Stimulated activated CD4-positive, alpha-beta T cell treated with anti-CD3 and anti-CD28 coated beads, Interleukin-1b, Interleukin-23, amount 100 ng/mL, for 1 hour (primary cell): ENCODE results near the gene ITGBL1.

Experiments
- DNase-seq, 2 donors: peaks; one replicate each; pipeline ENCODE4 v3.0.0-alpha.2; 2020; ENCODE audit warnings: low read depth in 2 of 2

ITGBL1 gene

DNA sequence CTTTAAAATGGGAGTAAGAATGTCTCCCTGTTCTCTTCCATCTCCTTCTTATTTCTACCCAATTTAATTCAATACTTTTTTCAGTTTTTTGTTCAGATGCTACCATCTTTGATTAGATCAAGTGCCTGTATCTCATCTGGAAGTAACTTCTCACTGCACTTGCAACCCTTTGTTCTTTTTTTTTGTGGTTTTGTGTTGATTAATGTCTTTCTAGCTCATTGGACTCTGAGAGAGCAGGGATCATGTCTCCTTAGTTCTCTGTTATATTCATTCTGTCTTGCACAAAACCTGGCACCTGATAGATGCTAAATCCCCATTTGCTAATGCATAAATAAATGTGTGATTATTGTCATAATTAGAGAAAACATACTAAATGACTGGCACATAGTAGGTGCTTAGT, 834 bp upstream of the ITGBL1 start:
- DNase-seq, result no peak

DNA sequence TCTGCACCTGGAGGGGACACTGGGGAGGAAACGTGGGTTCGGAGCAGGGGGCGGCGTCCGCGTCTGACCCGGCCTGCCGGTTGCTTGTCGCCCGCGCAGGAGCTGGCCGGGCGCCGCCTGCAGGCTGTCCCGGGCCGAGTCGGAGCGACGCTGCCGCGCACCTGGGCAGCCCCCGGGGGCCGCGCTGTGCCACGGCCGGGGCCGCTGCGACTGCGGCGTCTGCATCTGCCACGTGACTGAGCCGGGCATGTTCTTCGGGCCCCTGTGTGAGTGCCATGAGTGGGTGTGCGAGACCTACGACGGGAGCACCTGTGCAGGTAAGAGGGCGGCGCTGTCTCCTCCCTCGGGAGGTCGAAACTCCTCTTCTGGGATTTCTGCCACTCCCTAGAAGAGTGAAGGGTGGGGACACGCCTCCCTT, 1.3 kb downstream of the ITGBL1 start:
- DNase-seq, result no peak

DNA sequence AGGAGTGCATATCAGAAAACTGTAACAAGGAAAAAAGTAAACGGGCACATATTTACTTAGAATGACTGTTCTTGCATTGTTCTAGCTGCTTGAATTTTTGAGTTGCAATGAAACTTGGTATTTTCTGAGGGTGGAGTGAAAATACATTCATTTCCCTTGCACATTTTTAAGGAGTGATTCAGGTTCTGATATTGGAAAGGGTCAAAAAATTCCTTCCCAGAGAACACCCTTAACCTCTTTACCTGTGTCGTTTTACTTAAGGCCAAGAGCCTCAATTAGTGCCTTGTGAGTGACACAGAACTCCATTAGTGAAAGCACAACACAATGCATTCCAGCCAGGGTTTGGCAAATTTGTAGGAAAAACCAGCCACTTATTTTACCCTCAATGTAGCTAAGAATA, 2.3 kb downstream of the ITGBL1 start:
- DNase-seq, result no peak

DNA sequence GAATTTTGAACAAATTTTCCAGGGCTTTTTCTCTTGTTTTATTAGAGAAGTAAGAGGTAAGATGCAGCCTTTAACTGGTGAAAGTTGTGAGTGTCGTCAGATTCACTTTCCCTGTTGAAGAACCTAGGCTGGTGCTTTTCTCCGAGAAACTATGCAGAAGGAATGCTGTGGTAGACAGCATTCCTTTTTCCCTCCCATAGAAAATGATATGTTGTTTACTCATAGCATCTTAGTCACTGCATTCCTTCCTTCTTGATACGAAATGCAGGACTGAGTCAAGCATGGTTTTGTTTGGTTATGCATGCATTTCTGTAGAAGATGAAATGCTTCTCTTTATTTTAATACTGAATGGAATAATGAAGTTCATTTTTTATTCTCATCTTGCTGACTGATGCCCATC, 3.4 kb downstream of the ITGBL1 start:
- DNase-seq, result no peak

DNA sequence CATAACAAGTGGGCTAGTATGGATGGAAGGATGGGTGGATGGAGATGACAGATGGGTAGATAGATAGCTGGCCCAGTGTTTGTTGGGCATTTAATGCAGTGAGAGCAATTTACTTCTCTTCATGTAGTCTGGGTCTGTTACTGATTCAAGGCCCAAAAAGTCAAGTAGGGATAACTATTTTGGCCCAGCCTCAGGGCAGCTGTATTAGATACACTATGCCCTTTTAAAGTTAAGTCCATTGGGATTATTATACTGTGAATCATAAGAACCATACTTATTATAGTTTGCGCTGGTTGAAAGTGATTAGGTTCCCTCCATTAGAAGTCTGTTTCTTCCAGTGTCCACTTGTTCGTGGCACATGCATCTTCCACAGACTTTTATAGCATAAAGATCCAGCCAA, 4.7 kb downstream of the ITGBL1 start:
- DNase-seq, result no peak

DNA sequence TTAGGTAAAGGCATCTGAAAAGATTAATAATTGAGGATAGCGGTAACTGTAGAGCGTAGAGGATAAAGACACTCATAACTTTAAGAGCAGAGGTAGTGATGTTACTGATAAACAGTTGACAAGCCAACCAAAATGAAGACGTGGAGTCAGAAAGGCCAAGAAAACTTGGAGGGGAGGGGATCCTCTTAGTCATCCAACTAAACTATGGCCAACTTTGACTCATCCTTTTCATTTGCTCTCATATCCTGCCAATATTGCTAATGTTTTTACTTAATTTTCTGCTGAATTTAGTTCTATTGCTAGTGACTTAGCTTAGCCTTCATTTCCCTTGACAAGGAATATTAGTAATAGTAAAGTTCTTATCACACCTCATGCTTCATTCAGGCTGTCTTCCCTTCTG, 13.4 kb downstream of the ITGBL1 start:
- no peak for DNase-seq

DNA sequence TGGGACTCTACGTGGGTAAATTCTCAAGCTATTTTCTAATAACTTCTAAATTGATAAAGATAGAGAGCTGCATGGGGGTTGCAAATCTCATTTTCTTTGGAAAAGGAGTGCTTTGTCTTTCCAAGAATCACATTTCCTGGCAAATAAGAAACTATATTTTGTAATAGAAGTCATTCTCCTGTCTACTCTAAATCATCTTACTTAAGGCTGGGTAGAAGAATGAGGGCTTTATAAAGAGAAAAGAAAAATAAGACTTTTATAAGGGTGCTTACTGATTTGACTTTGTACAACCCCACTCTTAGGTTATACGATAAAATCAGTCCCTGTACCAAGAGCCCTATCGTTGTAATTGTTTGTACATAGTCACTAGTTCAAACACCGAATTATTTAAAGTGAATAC, 14.9 kb downstream of the ITGBL1 start:
- no peak for DNase-seq

DNA sequence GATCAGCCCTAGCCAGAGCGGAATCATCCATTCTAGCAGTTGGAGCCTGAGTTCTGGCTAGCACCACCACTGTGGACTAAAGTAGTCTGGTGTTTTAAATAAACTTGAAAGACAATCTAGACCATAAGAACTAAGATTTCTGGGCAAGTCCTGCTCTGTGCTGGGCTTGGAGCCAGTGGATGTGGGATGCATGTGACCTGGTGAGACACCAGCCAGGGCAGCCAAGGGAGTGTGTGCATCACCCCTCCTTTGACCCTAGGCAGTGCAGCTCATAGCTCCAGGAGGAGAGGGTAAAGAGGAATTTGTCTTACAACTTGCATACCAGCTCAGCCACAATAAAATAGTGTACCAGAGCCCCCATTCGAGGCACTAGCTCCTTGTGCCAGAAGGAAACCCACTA, 21.0 kb downstream of the ITGBL1 start:
- DNase-seq, result no peak

DNA sequence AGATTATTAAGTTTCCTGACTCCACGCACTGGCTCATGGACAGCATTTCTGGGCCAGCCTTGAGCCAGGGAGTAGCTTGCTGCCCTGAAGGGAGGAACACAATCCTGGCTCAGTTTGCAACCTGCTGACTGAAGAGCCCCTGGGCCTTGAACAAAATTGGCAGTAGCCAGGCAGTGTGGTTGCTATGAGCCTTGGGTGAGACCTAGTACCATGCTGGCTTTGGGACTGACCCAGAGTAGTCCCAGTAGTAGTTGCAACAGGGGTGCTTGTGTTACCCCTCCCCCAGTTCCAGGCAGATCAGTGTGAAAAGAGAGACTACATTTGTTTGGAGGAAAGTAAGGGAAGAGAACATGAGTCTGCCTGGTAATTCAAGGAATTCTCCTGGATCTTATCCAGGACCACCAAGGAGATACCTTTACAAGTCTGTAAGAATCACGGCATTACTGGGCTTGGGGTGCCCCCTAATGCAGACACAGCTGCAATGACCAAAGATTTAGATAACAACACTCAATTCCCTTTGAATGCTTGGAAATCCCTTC, 22.0 kb downstream of the ITGBL1 start:
- DNase-seq, result no peak

DNA sequence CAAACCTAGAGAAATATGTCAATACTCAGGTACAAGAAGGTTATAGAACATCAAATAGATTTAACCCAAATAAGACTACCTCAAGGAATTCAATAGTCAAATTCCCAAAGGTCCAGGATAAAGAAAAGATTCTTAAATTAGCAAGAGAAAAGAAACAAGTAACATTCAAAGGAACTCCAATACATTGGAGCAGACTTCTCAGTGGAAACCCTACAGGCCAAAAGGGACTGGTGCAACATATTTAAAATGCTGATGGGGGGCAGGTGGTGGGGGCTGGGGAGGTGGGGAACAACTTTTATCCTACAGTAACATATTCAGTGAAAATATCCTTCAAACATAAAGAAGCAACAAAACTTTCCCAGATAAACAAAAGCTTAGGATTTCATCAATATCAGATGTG, 23.1 kb downstream of the ITGBL1 start:
- no peak for DNase-seq

DNA sequence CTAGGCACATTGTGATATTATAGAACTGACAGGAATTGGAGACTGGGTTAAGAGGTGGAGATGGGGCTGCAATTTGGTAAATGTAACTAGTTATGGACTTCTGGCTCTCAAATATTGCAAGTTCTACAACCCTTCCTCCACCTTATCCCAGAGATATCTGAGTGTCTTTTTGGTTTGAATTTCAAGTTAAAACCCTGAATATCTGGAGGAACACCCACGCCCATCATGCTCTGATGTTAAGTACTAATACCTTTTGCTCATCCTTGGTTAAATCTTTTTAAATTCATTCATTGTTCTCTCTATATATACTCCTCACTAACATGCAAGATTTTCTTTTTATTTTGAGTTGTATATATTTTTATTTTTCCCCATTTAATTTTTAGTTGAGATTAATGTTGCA, 28.9 kb downstream of the ITGBL1 start:
- no peak for DNase-seq

DNA sequence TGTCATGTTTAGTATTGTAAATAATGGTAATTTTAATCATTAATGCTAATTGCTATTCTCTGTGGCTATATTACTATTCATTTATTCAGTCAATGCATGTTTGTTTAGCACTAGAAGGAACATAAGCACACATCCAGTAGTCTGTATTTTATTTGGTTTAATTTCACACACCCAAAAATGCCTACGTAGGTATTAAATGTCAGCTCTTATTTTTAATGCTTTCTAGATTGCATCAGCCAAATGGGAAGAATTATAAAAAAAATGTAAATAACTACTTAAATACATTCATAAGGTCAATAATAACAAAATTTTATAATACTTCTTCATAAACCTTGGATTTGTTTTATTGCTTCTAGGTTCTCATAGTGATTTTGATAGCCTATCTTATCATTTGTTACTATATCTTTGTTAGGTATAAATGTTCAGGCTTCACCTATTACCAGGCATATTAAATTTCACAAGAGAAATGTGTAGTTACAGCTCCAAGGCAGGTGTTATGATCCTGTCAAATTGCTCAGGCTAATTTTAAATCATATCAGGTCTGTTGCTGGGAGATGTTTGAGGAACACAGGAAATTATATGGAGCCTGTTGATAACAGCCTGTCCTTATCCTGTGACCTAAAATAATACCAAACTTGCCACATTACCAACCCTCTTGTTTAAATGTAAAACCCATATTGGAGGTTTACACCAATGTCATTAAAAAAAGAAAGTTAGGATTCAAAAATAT, 34.4 kb downstream of the ITGBL1 start:
- no peak for DNase-seq

DNA sequence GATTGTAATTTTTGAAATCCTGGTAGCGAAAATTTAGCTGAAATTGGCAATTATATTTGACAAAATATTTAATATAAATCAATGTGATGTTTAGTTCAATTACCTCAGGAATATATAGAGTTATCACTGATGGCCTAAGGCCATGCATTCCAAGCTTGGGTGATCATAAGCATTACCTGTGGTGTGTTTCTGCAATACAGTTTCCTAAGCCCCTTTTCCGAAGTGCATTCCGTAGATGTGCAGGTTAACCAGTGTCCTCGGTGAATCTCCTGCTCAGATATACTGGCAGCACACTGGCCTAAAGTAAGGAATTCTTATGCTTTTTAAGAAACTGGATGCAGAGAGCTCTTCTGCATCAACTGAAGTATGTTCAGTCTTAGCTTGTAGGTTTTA, 35.0 kb downstream of the ITGBL1 start:
- DNase-seq, result no peak

DNA sequence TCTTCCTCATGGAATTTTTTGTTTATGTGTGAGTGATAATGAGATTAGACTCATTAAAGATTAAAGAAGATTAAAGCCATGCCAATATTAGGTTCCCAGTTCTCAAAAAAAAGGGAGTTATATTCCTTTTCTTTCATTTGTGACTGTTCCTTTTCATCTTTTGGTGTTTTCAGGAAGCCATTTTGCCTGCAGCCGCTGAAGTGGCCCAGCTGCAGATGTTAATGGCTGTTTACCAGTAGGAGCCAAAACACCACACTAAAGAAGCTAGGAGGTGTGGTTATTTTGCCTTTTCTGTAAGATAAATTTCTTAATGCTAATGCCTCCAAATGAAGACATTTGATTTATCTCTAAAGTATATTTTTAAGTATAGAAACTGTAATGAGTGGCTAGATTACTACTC, 36.3 kb downstream of the ITGBL1 start:
- no peak for DNase-seq

DNA sequence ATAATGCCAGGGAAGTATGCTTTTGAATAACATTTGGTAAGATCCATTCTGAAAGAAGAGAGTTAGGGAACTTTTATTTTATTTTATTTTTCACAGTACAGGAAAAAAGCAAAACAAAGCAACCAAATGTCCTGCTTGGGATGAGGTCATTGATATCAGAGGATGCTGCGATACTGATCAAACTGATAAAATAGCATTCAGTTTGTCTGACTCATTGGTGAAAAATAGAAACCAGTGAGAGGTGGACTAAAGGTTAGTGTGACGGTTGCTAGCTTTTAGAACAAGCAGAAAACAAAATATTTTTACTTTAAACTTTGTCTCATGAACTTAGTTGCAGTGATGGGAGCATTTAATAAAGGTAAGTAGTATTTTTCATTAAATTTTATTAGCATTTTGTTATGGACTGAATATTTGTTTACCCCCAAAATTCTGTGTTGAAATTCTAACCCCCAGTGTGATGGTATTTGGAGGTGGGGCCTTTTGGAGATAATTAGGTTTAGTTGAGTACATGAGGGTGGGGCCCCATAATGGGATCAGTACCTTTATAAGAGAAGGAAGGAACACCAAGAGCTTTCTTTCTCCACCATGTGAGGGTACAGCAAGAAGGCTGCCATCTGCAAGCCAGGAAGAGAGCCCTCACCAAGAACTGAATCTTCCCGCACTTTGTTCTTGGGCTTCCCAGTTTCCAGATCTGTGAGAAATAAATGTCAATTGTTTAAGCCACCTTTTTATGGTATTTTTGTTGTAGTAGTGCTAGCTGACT, 37.3 kb downstream of the ITGBL1 start:
- DNase-seq, result no peak

DNA sequence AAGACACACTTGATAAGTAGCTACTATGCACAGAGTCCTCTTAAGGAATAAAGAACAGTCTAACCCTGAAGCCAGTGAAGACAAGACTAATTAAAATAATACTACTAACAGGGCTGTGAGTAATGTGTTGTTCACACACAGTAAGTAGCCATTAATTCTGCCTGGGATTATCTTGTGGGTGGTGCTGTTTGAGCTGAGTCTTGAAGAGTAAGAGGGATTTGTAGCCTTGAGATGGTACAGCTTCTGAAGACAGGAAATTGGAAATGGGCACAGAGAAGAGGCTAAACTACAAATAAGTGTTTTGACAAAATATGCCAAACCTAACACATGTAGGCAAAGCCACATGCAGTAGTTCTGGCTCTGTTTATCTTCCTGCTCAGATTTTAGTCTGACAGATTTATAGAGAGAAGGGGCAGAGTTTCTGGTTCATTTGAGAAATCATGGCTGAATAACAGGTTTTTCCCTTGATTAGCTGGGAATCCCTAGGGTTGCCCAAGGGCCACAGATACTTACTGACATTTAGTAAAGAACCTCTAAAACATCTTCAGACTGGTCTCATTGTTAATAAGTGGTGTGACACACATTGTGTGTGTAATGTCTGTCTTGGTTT, 38.0 kb downstream of the ITGBL1 start:
- no peak for DNase-seq

DNA sequence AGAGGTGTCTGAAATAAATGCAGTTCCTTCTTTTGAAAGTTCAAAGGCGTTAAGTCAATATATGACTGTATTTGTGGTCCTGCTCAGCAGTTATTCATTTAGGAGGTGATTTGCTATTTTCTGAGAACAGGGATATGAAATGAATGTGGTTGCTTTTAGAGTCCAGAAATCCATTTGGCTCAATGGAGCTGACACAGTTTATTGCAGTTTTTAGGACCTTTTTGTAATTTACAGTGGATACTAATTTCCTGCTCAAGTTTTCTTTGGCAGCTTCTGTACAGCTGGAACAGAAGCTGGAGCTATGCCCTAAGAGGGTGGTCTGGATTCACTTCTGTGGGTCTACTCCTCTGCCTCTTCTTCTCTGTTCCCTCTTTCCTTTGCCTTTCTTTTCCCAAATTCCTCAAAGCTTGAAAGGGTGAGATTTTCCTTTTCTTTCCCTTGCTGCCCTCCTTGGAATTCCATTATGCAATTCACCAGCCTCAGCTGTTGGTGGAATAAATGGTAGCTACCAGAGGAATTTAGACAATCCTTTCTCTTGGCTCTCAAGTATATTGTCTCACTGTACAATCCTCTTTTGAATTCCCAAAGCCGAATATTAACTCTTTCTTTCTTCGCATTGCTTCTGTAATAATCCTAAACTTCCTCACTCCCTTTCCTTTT, 39.9 kb downstream of the ITGBL1 start:
- no peak for DNase-seq

DNA sequence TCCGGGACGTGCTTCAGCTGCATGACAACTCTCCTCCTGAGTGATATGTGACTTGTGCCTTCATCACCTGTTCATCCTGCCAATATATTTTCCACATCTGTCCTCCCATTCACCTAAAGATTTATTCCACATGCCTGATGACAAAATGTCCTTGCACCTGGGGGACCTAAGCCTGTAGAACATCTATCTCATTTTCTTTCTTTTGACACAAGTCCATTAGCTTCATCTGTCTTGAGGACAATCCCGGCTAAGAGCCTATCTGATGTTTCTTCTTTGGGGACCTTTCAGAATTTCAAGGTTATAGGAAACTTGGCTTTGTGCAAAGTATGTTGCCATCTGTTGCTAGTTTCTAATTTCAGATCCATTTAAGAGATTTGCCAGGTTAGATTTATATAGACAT, 41.1 kb downstream of the ITGBL1 start:
- DNase-seq, result no peak

DNA sequence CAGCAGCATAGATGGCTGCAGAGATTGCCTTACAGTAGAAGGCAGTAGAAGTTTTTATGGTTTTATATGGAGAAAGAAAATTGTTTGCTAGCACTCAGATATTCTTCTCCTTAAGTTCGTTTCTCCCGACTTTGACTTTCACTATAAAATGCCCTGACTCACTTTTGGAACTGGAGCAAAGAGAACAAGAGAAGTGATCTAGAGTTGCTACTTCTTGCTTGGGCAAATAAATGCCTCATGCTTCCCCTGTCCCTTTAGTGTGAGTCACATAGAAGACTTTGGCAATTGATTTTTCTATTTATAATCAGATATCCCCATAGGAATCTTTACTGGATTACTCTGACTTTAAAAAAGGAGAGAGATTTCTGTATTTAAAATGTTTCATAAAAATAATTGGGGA, 46.9 kb downstream of the ITGBL1 start:
- no peak for DNase-seq

DNA sequence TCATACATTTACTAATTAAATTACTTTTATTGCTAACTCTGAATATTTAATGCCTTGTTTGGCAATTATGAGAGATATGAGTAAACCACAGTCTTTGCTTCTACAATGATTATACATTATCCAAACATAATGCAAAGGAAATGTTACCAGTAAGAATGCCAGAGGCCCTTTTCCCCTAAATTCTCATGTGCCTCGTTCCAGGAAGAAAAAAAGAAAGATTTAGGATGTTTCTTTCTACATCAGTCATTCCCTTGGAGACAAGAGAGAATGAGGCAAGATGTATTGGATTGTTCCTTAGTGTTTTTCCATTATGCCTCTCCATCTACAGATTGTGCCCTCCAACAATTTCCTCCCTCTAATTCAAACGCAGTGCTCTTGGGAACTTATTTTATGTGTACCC, 50.1 kb downstream of the ITGBL1 start:
- no peak for DNase-seq

DNA sequence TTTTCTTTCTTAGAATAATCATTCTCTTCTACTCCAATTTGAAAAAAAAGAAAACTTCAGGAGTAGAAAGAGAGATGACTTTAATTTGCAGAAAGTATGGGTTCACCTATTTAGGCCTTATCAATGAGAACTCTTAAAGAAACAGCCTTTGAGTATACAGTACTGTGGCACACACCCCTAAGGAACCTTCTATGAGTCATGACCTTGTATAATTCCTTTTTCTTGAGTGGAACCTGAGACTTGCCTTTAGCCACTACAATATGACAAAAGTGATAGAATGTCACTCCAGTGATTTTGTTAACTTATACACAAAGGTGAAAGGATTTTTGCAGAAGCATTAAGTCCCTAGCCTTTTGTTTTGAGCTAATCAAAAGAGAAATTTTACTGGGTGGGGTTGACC, 58.7 kb downstream of the ITGBL1 start:
- DNase-seq, result no peak

DNA sequence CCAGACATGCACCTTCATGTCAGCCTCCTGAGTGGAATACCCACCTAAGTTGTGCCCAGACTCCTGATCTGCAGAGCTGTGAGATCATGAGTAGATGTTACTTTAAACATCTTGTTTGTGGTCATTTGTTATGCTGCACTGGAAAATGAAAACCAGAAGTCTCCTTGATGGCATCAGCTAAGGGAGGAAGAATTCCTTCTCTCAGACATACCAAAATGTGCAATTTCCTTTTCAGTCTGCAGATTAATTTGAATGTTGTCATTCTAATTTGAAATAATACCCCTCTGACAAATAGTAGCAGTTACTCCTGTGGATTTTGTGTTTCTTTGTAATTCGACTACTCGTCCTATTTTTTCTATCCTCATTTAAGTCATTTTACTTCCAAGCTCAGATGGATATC, 59.3 kb downstream of the ITGBL1 start:
- DNase-seq, result no peak
